ENCODE results near the gene POMT2.

DNA sequence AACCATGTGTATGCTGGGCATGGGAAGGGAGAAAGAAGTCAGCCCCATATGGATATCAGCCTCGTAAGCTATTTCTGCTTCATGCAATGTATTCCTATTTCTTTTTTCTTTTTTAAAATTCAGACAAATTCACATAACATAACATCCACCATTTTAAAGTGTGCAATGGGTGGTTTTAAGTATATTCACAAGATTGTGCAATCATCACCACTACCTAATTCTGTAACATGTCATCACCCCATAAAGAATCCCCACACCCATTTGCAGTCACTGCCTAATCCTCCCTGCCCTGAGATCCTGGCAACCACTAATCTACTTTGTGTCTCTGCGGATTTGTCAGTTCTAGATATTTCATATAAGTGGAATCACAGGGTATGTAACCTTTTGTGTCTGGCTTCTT, 9.5 kb downstream of the POMT2 start:
- TF ChIP-seq, protein P1, sequence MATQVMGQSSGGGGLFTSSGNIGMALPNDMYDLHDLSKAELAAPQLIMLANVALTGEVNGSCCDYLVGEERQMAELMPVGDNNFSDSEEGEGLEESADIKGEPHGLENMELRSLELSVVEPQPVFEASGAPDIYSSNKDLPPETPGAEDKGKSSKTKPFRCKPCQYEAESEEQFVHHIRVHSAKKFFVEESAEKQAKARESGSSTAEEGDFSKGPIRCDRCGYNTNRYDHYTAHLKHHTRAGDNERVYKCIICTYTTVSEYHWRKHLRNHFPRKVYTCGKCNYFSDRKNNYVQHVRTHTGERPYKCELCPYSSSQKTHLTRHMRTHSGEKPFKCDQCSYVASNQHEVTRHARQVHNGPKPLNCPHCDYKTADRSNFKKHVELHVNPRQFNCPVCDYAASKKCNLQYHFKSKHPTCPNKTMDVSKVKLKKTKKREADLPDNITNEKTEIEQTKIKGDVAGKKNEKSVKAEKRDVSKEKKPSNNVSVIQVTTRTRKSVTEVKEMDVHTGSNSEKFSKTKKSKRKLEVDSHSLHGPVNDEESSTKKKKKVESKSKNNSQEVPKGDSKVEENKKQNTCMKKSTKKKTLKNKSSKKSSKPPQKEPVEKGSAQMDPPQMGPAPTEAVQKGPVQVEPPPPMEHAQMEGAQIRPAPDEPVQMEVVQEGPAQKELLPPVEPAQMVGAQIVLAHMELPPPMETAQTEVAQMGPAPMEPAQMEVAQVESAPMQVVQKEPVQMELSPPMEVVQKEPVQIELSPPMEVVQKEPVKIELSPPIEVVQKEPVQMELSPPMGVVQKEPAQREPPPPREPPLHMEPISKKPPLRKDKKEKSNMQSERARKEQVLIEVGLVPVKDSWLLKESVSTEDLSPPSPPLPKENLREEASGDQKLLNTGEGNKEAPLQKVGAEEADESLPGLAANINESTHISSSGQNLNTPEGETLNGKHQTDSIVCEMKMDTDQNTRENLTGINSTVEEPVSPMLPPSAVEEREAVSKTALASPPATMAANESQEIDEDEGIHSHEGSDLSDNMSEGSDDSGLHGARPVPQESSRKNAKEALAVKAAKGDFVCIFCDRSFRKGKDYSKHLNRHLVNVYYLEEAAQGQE (IDR thresholded peaks at IDR 0.05; ENCODE audit: insufficient read depth in 1 of 2, low read depth in 2 of 2, low read length in 2 of 2), result no peak
- TF ChIP-seq SIN3A (IDR thresholded peaks at IDR 0.05; ENCODE audit: borderline replicate concordance, insufficient read depth, low read length), result no peak
- no peak for TF ChIP-seq POLR2AphosphoS5 (IDR thresholded peaks at IDR 0.05; ENCODE audit: low read depth, low read length)
- no peak for TF ChIP-seq FOXP2 (optimal IDR thresholded peaks at IDR 0.05; ENCODE audit: borderline replicate concordance, extremely low read depth, extremely low read length, insufficient read depth)
- no peak for TF ChIP-seq TAF1 (IDR thresholded peaks at IDR 0.05; ENCODE audit: borderline replicate concordance, insufficient read depth, low read length)

Measured in PFSK-1 (cell line).